Effector memory CD8-positive, alpha-beta T cell (primary cell): ENCODE data around the gene KIF2C.
"Not testable (repeated sequence)": the region's sequence is repeated elsewhere in the genome, so short reads cannot be mapped to it uniquely, and the experiment has no call there.

Experiments
- ATAC-seq: fragments of 150-1000 bp; cut with Tn5 transposase; replicated peaks from 2 replicates; pipeline ENCODE4 v1.10.0; 2021; ENCODE audit warnings: mild to moderate bottlenecking, moderate library complexity
- DNase-seq, 3 experiments: peaks; one replicate each; pipeline ENCODE4 v3.0.0; 2021
- H3K27ac Mint-ChIP-seq, 2 donors: one replicate each; pipeline ENCODE4 v1.8.0; 2022; ENCODE audit warnings: mild to moderate bottlenecking in 2 of 2, mixed read lengths in 2 of 2, moderate library complexity in 2 of 2
- H3K27me3 Mint-ChIP-seq, 2 donors: one replicate each; pipeline ENCODE4 v1.8.0; 2022; ENCODE audit warnings: mixed read lengths in 2 of 2
- H3K36me3 Mint-ChIP-seq: one replicate; pipeline ENCODE4 v1.8.0; 2022; ENCODE audit warnings: mild to moderate bottlenecking, moderate library complexity, mixed read lengths; ENCODE audit not compliant: insufficient read depth
- H3K4me1 Mint-ChIP-seq, 2 donors: one replicate each; pipeline ENCODE4 v1.8.0; 2022; ENCODE audit warnings: low read depth in 2 of 2, mixed read lengths in 2 of 2
- H3K4me3 Mint-ChIP-seq, 2 donors: one replicate each; pipeline ENCODE4 v1.8.0; 2022; ENCODE audit warnings: mild to moderate bottlenecking in 2 of 2, mixed read lengths in 2 of 2, moderate library complexity in 2 of 2
- H3K9me3 Mint-ChIP-seq, 2 donors: one replicate each; pipeline ENCODE4 v1.8.0; 2022; ENCODE audit warnings: mixed read lengths in 2 of 2

Gene KIF2C

DNA sequence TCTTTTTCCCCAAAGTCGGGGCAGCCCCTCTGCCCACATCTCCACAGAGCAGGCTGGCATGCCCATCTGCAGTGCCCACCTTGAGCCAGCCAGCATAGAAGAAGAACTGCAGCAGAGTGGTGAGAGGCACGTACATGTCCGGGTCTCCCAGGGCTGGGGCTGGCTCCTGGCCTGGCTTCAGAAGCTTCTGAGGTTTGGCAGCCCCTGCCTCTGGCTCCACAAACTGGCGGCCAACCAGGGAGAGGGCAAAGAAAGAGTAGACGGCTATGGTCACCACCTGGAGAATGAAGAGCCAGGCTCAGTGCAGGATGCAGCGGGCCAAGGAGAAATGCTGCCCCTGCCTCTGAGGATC is 45.4 kb downstream of the KIF2C start:
- DNase-seq (no peak), ATAC-seq (no peak)
- Mint-ChIP-seq H3K27me3 (no peaks in the 10 kb centered on the region), H3K9me3 (no peaks in the 10 kb centered on the region), H3K4me3 (peak overlapping the region; percentile 74 to 75), H3K27ac (peak overlapping the region; percentile 39 to 77), H3K4me1 (peaks cover 25% of the 10 kb centered on the region in 2 donors), H3K36me3 (peaks cover 24% of the 10 kb centered on the region)

DNA sequence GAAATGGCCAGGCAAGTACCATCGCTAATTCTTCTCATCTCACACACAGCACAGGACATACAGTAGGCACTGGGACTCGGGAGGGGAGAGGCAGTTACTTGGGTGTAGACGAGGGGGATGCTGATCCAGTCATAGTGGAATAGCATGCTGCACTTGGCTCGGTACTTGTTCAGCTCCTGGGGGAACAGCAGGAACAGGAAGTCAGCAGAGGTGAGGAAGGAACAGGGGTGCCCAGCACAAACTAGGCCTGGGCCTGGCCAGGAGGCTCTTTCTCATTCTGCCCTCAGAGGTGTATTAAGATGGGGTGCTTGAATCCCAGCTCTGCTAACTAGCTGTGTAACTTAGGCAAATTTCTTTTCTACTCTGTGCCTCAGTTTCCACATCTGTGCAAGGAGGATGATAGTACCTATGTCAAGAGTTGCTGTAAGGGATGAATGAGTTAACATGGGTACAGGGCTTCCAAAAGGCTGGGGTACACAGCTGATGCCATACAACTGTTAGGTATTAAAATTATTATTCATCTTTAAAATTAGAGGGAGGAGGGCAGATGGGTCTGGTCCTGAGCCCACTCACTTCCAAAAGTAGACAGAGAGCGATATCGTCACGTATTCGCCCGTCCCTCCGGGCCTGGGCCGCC is 46.0 kb downstream of the KIF2C start:
- Mint-ChIP-seq H3K27me3 (no peaks in the 10 kb centered on the region), H3K27ac (peak overlapping the region; percentile 77 to 86), H3K9me3 (no peaks in the 10 kb centered on the region), H3K4me1 (peaks cover 25% of the 10 kb centered on the region in 2 donors), H3K36me3 (peaks cover 18% of the 10 kb centered on the region), H3K4me3 (peak overlapping the region; percentile 74 to 75)
- ATAC-seq (no peak), DNase-seq (no peak)

DNA sequence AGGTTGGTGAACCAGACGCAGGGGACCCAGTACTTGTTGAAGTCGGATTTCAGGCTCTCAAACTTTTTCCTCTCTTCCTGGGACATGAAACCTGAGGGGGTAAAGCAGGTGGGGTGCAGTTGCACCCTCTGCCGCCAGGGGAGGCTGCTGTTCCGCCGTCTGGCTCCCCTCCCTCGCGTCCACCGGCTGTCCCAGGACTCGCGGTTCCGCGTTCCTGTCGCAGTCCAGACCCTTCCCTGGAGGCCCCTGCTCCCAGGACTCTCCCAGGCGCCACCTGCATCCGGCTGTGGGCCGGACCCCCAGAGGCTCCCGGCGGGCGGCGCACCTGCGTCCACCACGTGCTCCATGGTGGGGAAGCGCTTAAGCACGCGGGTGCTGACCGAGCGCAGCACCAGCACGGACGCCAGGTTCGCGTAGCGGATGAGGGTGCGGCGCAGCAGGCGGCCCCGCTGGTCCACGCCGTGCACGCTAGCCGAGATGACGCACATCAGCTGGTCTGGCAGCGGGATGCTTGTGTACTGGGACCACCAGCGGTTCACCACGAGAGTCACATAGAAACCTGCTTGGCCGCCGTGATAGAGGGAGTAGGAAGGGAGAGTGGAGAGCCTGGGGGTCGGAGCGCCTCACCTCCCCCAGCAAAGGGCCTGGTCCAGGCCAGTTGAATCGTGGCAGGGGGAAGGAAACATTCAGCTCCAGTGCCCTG is 46.7 kb downstream of the KIF2C start:
- DNase-seq (peak; percentile 75 to 83 (median 79)), ATAC-seq (peak; percentile 77)
- Mint-ChIP-seq H3K36me3 (peaks cover 12% of the 10 kb centered on the region), H3K4me3 (peak overlapping the region; percentile 74 to 75), H3K4me1 (peaks cover 23 to 25% of the 10 kb centered on the region in 2 donors), H3K27me3 (no peaks in the 10 kb centered on the region), H3K27ac (peak overlapping the region; percentile 77 to 86), H3K9me3 (no peaks in the 10 kb centered on the region)

DNA sequence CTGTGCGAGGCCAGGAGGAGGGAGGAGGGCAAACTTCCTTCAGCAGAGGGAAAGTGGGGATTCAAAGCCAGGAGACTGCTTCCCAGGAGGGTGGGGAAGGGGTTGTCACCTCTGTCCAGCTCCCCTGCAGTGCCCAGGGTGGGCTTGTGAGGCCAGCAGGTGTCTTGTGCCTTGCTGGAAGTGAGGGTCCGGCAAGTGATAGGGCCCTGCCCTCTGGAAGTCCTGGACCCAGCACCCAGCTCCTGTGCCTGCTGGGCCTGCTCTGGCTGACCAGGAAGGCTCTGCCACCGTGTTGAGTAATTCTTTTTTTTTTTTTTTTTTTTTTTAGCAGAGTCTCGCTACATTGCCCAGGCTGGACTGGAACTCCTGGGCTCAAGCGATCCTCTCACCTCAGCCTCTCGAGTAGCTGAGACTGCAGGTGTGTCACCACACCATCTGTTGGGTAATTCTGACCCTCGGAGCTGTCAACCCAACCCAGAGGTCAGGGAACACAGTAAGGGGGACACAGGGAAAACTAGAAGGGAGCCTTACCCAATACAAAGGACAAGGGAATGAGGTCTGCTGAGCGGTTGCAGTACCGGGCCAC is 47.3 kb downstream of the KIF2C start:
- ATAC-seq (no peak), DNase-seq (no peak)
- H3K9me3 Mint-ChIP-seq, result no peaks in the 10 kb centered on the region
- no peaks in the 10 kb centered on the region for H3K27me3 Mint-ChIP-seq
- H3K4me3 Mint-ChIP-seq, result peak overlapping the region; percentile 74 to 75
- peak overlapping the region; percentile 77 to 86 for H3K27ac Mint-ChIP-seq
- peaks cover 8% of the 10 kb centered on the region for H3K36me3 Mint-ChIP-seq
- H3K4me1 Mint-ChIP-seq, result peaks cover 23 to 25% of the 10 kb centered on the region in 2 donors

DNA sequence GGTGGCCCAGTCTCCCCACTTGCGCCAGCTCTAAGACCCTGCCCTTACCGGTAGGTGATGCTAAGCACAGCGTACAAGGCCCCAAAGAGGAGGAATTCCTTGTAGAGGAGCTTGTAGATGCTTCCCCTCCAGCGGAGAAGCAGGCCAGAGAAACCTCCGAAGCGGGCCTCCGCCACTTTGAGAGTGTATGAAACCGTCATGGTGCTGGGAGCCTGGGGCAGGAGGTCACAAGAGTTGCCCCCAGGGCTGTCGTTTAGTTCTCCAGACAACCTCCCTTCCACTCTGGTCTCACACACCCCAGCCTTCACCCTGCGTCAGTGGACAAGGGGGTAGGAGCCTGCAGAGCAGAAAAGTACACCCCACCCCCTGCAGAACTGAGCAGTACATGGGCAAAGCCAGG is 47.9 kb downstream of the KIF2C start:
- peaks cover 23 to 25% of the 10 kb centered on the region in 2 donors for H3K4me1 Mint-ChIP-seq
- H3K36me3 Mint-ChIP-seq, result peaks cover 8% of the 10 kb centered on the region
- no peaks in the 10 kb centered on the region for H3K27me3 Mint-ChIP-seq
- H3K4me3 Mint-ChIP-seq, result no peak overlapping the region
- no peaks in the 10 kb centered on the region for H3K9me3 Mint-ChIP-seq
- DNase-seq, result no peak
- no peak overlapping the region for H3K27ac Mint-ChIP-seq
- no peak for ATAC-seq

DNA sequence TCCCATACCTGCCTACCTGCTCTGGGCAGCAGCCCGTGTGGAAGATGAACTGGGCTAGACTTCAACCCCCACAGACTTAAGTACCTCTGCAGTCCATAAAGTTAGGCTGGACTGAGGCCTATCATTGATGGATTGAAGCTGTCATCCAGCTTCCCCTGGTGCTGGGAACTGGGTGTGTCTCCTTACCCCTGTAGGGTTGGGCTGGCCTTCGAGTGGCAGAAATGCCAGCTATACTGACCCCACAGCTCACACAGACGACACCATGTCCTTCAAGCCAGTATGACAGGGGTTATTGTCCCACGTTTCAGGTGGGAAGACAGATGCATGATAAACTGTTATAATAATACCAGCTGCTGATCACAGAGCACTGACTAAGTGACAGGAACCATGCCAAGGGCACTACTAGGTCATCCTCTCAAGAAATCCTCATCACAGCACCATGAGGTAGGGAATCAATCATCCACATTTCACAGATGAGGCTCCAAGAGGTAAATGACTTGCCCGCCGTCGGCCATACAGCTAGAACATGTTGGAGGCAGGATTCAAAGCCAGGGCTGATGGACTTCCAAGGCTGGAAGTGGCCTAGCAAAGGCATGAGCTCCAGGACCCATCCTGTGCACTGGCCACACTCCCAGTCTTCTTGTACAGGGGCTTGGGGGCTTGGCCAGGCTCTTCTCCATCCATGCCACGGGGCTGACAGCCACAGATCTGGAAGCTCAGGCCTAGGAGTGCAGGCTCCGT is 48.7 kb downstream of the KIF2C start, which contains the start of gene BEST4:
Gene BEST4, minus strand, starts transcription at position 51 of the 741 bp plus-strand sequence. CDS start 465 bp downstream, outside the sequence.
- no peak for ATAC-seq
- H3K27me3 Mint-ChIP-seq, result no peaks in the 10 kb centered on the region
- no peak within 1 kb of the TSS for H3K4me3 Mint-ChIP-seq
- DNase-seq, result no peak
- H3K9me3 Mint-ChIP-seq, result no peaks in the 10 kb centered on the region
- peaks cover 8% of the 10 kb centered on the region for H3K36me3 Mint-ChIP-seq
- H3K27ac Mint-ChIP-seq, result peak within 1 kb of the TSS in 1 of 2 donors; percentile 86
- peaks cover 21 to 25% of the 10 kb centered on the region in 2 donors for H3K4me1 Mint-ChIP-seq

DNA sequence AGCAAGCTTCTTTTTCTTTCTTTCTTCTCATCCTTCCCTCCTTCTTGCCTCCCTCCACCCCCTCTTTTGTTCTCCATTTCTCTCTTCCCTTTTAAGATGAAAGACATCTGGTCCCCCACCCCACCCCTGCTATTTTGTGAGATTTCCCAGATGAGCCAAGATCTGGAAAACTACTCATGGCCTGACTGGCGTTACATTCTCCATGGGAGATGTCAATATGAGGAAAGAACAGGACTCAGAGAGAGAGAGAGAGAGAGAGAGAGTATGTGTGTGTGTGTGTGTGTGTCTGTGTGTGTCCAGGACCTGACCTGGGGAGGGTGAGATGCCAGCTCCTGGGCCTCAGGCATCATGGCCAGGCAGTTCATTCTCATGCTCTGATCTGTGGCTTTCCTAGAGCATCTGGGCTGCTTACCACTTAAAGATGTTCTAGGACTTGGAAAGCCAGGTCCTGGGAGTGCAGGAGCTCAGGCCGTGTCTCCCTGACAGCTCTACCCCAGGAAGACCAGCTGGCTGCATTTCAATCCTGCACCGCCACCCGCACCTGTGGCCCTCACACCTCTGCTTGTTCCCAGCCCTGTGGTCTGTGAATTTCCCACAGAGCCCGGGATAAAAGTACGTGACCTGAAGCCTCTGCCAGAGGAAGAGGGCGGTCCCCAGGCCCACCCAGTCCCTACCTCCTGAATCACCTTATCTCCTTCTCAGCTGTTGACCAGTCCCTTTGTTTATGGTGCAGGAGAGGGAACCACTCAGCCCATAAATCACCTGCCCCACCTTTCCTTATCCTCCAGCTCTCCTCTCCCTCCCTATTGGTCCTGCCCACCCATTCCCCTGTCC is 51.5 kb downstream of the KIF2C start:
- Mint-ChIP-seq H3K36me3 (peaks cover 2% of the 10 kb centered on the region), H3K27me3 (no peaks in the 10 kb centered on the region), H3K4me1 (peaks cover 4 to 7% of the 10 kb centered on the region in 2 donors), H3K27ac (peak overlapping the region; percentile 28 to 65), H3K4me3 (no peak overlapping the region), H3K9me3 (no peaks in the 10 kb centered on the region)
- DNase-seq (no peak), ATAC-seq (no peak)

DNA sequence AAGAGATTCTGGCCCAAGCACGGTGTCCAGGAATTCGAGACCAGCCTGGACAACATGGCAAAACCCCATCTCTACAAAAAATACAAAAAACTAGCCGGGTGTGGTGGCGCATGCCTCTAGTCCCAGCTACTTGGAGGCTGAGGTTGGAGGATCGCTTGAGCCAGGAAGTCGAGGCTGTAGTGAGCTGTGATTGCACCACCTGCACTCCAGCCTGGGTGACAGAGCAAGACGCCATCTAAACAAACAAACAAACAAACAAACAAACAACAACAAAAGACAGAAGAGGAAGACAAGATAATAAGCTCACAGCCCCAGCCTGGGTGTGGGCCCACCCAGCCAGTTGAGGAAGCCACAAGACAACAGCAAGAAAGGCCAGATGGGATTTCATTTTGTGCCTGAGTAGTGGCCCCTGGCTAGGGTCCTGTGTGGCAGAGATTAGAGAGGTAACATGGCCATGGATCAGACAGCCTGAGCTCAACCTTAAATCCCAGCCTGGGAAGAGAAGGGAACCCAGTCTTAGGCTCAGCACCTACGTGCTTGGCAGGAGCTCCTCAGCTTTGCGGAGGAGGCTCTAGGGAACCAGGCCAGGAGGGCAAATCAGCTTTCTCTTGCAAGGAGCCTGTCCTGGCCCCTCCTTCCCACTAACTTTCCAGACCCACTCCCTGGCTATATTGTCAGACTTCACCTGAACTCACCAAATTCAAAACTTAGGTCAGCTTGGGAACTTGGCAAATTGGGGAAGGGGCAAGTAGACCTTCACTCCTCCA is 53.3 kb downstream of the KIF2C start:
- no peak overlapping the region for H3K4me3 Mint-ChIP-seq
- H3K27ac Mint-ChIP-seq, result peak overlapping the region in 1 of 2 donors; percentile 63
- no peaks in the 10 kb centered on the region for H3K36me3 Mint-ChIP-seq
- peaks cover 0 to 3% of the 10 kb centered on the region in 2 donors for H3K4me1 Mint-ChIP-seq
- H3K27me3 Mint-ChIP-seq, result no peaks in the 10 kb centered on the region
- DNase-seq, result no peak
- ATAC-seq, result no peak
- no peaks in the 10 kb centered on the region for H3K9me3 Mint-ChIP-seq

DNA sequence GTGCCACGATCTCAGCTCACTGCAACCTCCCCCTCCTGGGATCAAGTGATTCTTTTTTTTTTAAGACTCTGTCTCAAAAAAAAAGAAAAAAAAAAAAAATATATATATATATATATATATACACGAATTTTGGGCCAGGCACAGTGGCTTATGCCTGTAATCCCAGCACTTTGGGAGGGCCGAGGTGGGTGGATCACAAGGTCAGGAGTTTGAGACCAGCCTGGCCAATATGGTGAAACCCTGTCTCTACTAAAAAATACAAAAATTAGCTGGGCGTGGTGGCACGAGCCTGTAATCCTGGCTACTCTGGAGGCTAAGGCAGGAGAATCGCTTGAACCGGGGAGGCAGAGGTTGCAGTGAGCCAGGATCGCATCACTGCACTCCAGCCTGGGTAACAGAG is 58.2 kb downstream of the KIF2C start:
- Mint-ChIP-seq H3K36me3 (peaks cover 35% of the 10 kb centered on the region), H3K27ac (peak overlapping the region; percentile 26 to 28), H3K4me1 (peaks cover 18 to 19% of the 10 kb centered on the region in 2 donors)
- H3K9me3 Mint-ChIP-seq, H3K27me3 Mint-ChIP-seq, ATAC-seq, H3K4me3 Mint-ChIP-seq, DNase-seq: not testable (repeated sequence)

DNA sequence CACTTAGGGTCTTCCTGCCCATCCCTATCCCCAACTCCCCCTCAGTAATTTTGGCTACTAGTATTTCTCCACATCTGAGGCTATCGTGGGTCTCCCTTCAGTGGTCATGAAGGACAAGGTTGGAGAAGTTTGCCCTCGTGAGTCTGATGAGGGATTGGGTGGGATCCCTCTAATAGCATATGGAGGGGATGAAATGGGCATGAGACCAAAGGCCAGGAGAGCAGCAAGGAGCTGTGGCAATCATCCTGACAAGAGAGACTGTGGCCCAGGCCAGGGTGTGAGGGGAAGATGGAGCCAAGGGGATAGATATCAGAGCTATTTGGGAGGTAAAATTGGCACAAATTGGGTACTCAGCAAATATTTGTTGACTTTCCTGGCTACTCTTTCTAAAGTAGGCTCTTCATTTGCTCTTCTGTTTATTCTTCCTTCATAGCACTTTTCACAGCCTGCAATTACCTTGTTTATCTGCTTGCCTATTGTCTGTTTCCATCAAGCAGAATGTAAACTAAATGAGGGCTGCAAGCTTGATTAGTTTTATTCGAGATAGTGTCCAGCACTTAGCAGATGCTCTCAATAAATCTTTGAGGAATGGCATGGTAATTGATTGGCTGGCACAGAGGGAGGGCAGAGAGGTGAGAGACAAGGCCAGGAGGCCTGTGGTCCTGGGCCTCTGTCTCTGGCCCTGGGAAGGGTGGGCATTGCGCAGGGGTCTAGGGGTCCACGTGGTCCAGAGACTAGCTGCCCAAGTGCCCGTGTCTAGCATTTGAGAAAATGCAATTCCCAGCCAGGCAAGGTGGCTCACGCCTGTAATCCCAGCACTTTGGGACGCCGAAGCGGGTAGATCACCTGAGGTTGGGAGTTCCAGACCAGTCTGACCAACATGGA is 59.1 kb downstream of the KIF2C start:
- peaks cover 22 to 23% of the 10 kb centered on the region in 2 donors for H3K4me1 Mint-ChIP-seq
- H3K36me3 Mint-ChIP-seq, result peaks cover 44% of the 10 kb centered on the region
- DNase-seq (no peak), ATAC-seq (no peak)
- peak overlapping the region; percentile 99 to 100 for H3K27ac Mint-ChIP-seq
- no peaks in the 10 kb centered on the region for H3K9me3 Mint-ChIP-seq
- no peaks in the 10 kb centered on the region for H3K27me3 Mint-ChIP-seq
- H3K4me3 Mint-ChIP-seq, result peak overlapping the region; percentile 97 to 98

DNA sequence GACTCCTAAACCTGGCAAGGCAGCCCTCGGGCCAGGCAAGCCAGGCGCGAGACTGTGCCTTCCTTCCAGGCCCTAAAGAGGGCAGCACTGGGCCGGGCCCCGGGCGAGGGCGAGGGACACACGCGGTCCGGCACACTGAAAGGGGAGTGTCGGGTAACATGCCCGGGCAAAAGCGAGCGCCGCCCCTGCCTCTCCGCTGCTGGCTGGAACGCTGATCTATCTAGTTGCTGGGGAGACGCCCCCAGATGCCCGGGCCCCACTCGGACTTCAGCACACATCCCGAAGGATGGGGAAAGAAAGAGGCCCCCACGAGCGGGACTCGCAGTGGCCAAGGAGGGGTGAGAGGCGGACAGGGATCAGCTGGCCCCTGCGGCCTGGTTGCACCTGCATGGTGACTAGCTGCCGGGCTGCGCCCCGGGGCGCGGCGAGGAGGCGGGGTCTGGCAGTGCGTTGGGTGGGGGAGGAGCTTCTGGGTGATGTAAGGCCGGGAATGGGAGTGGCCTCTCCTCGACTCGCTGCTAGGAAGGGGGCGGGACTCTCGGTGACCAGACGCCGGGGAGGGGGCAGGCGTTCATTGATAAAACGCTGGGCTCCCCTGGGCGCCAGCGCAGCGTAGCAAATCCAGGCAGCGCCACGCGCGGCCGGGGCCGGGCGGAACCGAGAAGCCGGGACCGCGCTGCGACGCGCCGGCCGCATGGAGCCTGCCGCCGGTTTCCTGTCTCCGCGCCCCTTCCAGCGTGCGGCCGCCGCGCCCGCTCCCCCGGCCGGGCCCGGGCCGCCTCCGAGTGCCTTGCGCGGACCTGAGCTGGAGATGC is 60.3 kb downstream of the KIF2C start, which contains the start of gene PLK3:
Gene PLK3, plus strand, starts transcription at position 608 of the 815 bp plus-strand sequence. Its CDS starts 87 bp downstream, at position 695.
- H3K36me3 Mint-ChIP-seq, result peaks cover 56% of the 10 kb centered on the region
- H3K4me1 Mint-ChIP-seq, result peaks cover 22 to 26% of the 10 kb centered on the region in 2 donors
- ATAC-seq (peak; percentile 78), DNase-seq (peak; percentile 96 to 97 (median 97))
- H3K4me3 Mint-ChIP-seq, result peak within 1 kb of the TSS; percentile 97 to 98
- peak within 1 kb of the TSS; percentile 99 to 100 for H3K27ac Mint-ChIP-seq
- no peaks in the 10 kb centered on the region for H3K27me3 Mint-ChIP-seq
- no peaks in the 10 kb centered on the region for H3K9me3 Mint-ChIP-seq
